ENCODE data around the gene DUT. TPM values are rescaled to one million over a fixed set of nuclear protein-coding genes. Genes with fewer than 3 reads are reported as not detected.

DUT gene
- total RNA-seq, 2 experiments from 2014 or later: 371 to 500 TPM

DNA sequence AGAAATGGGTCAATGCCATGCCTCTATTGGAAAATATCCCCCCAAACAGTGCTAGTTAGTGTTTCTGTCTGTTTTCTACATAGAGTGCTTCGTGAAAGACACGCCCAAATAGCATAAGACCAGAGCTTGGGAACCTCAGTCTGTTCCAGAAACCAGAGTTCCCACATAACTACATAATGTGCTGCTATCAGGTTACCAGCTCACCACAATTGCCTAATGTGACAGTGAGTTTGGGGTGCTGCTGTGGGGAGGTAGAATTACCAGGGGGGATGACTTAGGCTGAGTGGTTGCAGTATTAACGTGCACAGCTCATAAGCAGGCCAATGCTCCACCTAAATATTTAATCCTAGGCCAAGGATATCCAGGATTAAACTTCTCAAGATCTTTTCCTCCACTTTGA lies 39.2 kb downstream of the DUT start:
- DNase-seq (no peak), ATAC-seq (no peak)
- ChIA-PET CTCF (interaction anchor here (2.3 kb wide), 1 partner anchor 14 kb away, joined by 7 read pairs; no protein-coding TSS in a partner anchor), POLR2A (no interaction called here)
- no peaks in the 10 kb centered on the region for H3K36me3 Mint-ChIP-seq (ENCODE audit: low read depth)
- H3K4me1 Mint-ChIP-seq: no peaks in the 10 kb centered on the region
- no peak overlapping the region for H3K27ac Mint-ChIP-seq
- no peaks in the 10 kb centered on the region for H3K9me3 Mint-ChIP-seq (ENCODE audit: low read depth)
- intact Hi-C loops (cut with DNase I, micrococcal nuclease): loop anchor here in 1 of 2 experiments (10.0 kb wide), 1 partner anchor 56 kb away; no protein-coding TSS in a partner anchor
- no peak overlapping the region for H3K4me3 Mint-ChIP-seq
- peaks cover 23% of the 10 kb centered on the region for H3K27me3 Mint-ChIP-seq

- no peak for DNase-seq
- no peak for ATAC-seq
- ChIA-PET CTCF (no interaction called here), POLR2A (no interaction called here)
- Mint-ChIP-seq H3K27me3 (peaks cover 32% of the 10 kb centered on the region), H3K36me3 (ENCODE audit: low read depth) (no peaks in the 10 kb centered on the region), H3K9me3 (ENCODE audit: low read depth) (no peaks in the 10 kb centered on the region), H3K27ac (no peak overlapping the region), H3K4me3 (no peak overlapping the region), H3K4me1 (no peaks in the 10 kb centered on the region)
- intact Hi-C loops (cut with DNase I, micrococcal nuclease): loop anchor here in 1 of 2 experiments (10.0 kb wide), 1 partner anchor 57 kb away; no protein-coding TSS in a partner anchor
Observed at GRCh38 chr15:48371550-48371949, 40.3 kb downstream of the DUT start.

DNA sequence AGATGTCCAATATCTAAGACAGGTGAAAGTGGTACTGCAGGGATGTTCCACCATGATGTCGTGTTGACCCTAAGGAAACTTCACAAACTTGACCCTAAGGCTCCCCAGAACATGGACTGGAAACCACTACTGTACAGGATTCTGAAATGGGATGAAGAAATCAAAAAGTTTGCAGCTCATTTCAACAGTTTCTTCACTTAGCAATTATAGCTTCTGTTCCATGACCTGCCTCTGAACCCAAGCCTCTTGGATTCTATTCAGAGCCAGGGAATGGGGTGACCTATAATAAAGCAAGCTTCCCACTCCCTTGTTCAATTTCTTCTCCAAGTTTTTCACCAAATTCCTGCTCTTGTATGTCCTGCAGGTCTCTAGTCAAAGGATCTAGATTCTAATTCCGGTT lies 40.7 kb downstream of the DUT start:
- ChIA-PET CTCF (no interaction called here), POLR2A (no interaction called here)
- H3K4me1 Mint-ChIP-seq: no peaks in the 10 kb centered on the region
- H3K4me3 Mint-ChIP-seq: no peak overlapping the region
- no peaks in the 10 kb centered on the region for H3K9me3 Mint-ChIP-seq (ENCODE audit: low read depth)
- no peaks in the 10 kb centered on the region for H3K36me3 Mint-ChIP-seq (ENCODE audit: low read depth)
- ATAC-seq: no peak
- H3K27ac Mint-ChIP-seq: no peak overlapping the region
- no peak for DNase-seq
- H3K27me3 Mint-ChIP-seq: peaks cover 32% of the 10 kb centered on the region
- intact Hi-C loops (cut with DNase I, micrococcal nuclease): loop anchor here in 1 of 2 experiments (10.0 kb wide), 1 partner anchor 57 kb away; no protein-coding TSS in a partner anchor

DNA sequence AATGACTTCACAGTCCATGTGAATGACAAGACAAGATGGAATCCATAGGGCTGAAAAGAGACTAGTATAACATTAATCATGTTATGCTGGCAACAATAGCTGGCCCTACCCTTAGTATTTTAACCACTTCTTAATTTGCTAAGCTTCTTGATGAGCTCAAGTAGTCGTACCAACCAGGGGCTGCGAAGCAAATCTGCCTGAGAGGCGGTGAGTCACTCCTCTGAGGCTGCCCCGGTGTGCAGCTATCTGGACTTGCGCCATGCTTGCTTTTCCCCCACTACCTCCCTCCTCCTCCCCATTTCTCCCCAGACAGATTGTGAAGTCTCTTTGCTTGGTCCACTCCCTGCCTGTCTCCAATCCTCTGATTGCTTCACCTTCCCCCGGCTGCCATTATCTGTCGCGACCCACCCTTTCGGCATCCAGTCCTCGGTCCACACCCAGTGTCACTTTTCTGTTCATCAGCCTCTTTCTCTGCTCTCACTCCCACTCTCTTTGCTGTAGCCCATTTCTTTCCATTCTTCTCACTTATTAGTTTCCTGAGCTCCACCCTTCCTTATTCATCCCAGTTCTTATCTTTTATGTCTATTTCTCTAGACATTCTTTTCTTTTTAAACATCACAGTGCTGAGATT lies 42.7 kb downstream of the DUT start:
- intact Hi-C loops (cut with DNase I, micrococcal nuclease): loop anchor here in 1 of 2 experiments (10.0 kb wide), 1 partner anchor 59 kb away; no protein-coding TSS in a partner anchor
- Mint-ChIP-seq H3K27ac (no peak overlapping the region), H3K36me3 (ENCODE audit: low read depth) (no peaks in the 10 kb centered on the region), H3K9me3 (ENCODE audit: low read depth) (no peaks in the 10 kb centered on the region), H3K4me3 (no peak overlapping the region), H3K4me1 (no peaks in the 10 kb centered on the region), H3K27me3 (peaks cover 30% of the 10 kb centered on the region)
- POLR2A ChIA-PET: no interaction called here
- ATAC-seq (no peak), DNase-seq (no peak)
- CTCF ChIA-PET: interaction anchor here (0.8 kb wide), 1 partner anchor 272 kb away, joined by 3 read pairs; no protein-coding TSS in a partner anchor

GRCh38 chr15:48374472-48374871 lies 43.2 kb downstream of the DUT start:
- no peaks in the 10 kb centered on the region for H3K4me1 Mint-ChIP-seq
- CTCF ChIA-PET: interaction anchor here (0.8 kb wide), 1 partner anchor 272 kb away, joined by 3 read pairs; no protein-coding TSS in a partner anchor
- ATAC-seq (no peak), DNase-seq (no peak)
- no peak overlapping the region for H3K27ac Mint-ChIP-seq
- no peaks in the 10 kb centered on the region for H3K9me3 Mint-ChIP-seq (ENCODE audit: low read depth)
- POLR2A ChIA-PET: no interaction called here
- no peak overlapping the region for H3K4me3 Mint-ChIP-seq
- no peaks in the 10 kb centered on the region for H3K36me3 Mint-ChIP-seq (ENCODE audit: low read depth)
- intact Hi-C loops (cut with DNase I, micrococcal nuclease): loop anchor here in 1 of 2 experiments (10.0 kb wide), 1 partner anchor 60 kb away; no protein-coding TSS in a partner anchor
- peaks cover 28% of the 10 kb centered on the region for H3K27me3 Mint-ChIP-seq

DNA sequence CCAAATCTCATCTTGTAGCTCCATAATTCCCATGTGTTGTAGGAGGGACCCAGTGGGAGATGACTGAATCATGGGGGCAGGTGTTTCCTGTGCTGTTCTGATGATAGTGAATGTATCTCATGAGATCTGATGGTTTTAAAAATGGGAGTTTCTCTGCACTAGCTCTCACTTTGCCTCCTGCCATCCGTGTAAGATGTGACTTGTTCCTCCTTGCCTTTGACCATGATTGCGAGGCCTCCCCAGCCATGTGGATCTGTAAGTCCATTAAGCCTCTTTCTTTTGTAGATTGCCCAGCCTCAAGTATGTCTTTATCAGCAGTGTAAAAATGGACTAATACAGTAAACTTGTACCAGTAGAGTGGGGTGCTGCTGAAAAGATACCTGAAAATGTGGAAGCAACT lies 44.5 kb downstream of the DUT start:
- H3K36me3 Mint-ChIP-seq (ENCODE audit: low read depth): no peaks in the 10 kb centered on the region
- H3K9me3 Mint-ChIP-seq (ENCODE audit: low read depth): no peaks in the 10 kb centered on the region
- no peak overlapping the region for H3K4me3 Mint-ChIP-seq
- intact Hi-C loops (cut with DNase I, micrococcal nuclease): loop anchor here in 1 of 2 experiments (10.0 kb wide), 1 partner anchor 61 kb away; no protein-coding TSS in a partner anchor
- POLR2A ChIA-PET: no interaction called here
- no peaks in the 10 kb centered on the region for H3K4me1 Mint-ChIP-seq
- H3K27ac Mint-ChIP-seq: no peak overlapping the region
- peaks cover 28% of the 10 kb centered on the region for H3K27me3 Mint-ChIP-seq
- no peak for DNase-seq
- ATAC-seq: no peak
- CTCF ChIA-PET: interaction anchor here (0.8 kb wide), 1 partner anchor 132 kb away, joined by 3 read pairs; no protein-coding TSS in a partner anchor

- no peaks in the 10 kb centered on the region for H3K36me3 Mint-ChIP-seq (ENCODE audit: low read depth)
- H3K27ac Mint-ChIP-seq: no peak overlapping the region
- no peaks in the 10 kb centered on the region for H3K4me1 Mint-ChIP-seq
- no peak for ATAC-seq
- H3K4me3 Mint-ChIP-seq: no peak overlapping the region
- no peak for DNase-seq
- H3K27me3 Mint-ChIP-seq: peaks cover 16% of the 10 kb centered on the region
- POLR2A ChIA-PET: no interaction called here
- intact Hi-C loops (cut with DNase I, micrococcal nuclease): no loop called here
- no peaks in the 10 kb centered on the region for H3K9me3 Mint-ChIP-seq (ENCODE audit: low read depth)
- CTCF ChIA-PET: interaction anchor here (1.2 kb wide), 1 partner anchor 96 kb away, joined by 3 read pairs; no protein-coding TSS in a partner anchor
Observed at GRCh38 chr15:48380198-48380597, 49.0 kb downstream of the DUT start.

DNA sequence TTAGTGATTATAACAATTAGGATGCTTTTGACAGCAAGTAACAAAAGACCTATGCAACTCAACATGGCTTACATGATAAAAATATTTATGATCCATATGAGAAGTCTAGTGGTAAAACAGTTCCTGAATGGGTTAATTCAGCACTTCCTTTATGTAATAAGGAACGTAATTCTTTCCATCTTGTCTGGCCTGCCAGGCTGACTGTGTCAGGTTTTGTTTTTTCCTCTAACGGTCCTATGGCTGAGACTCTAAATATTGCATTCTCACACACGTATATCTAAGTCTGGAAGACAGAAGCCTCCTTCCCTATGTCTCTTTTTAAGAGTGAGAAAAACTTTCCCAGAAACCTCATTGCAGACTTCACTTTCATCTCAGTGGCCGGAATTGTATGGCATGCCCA lies 50.6 kb downstream of the DUT start:
- ATAC-seq (no peak), DNase-seq (no peak)
- no peak overlapping the region for H3K4me3 Mint-ChIP-seq
- no peaks in the 10 kb centered on the region for H3K4me1 Mint-ChIP-seq
- ChIA-PET POLR2A (no interaction called here), CTCF (interaction anchor here (0.8 kb wide), 1 partner anchor 613 kb away, joined by 4 read pairs; no protein-coding TSS in a partner anchor)
- H3K27ac Mint-ChIP-seq: no peak overlapping the region
- intact Hi-C loops (cut with DNase I, micrococcal nuclease): no loop called here
- H3K36me3 Mint-ChIP-seq (ENCODE audit: low read depth): no peaks in the 10 kb centered on the region
- H3K27me3 Mint-ChIP-seq: peaks cover 5% of the 10 kb centered on the region
- no peaks in the 10 kb centered on the region for H3K9me3 Mint-ChIP-seq (ENCODE audit: low read depth)

GRCh38 chr15:48383031-48383430 lies 51.8 kb downstream of the DUT start:
- no peak overlapping the region for H3K27ac Mint-ChIP-seq
- no peaks in the 10 kb centered on the region for H3K36me3 Mint-ChIP-seq (ENCODE audit: low read depth)
- H3K27me3 Mint-ChIP-seq: peaks cover 5% of the 10 kb centered on the region
- H3K4me1 Mint-ChIP-seq: no peaks in the 10 kb centered on the region
- ChIA-PET POLR2A (no interaction called here), CTCF (no interaction called here)
- DNase-seq (no peak), ATAC-seq (no peak)
- H3K4me3 Mint-ChIP-seq: no peak overlapping the region
- intact Hi-C loops (cut with DNase I, micrococcal nuclease): no loop called here
- H3K9me3 Mint-ChIP-seq (ENCODE audit: low read depth): no peaks in the 10 kb centered on the region

- Mint-ChIP-seq H3K36me3 (ENCODE audit: low read depth) (no peaks in the 10 kb centered on the region), H3K27ac (no peak overlapping the region), H3K4me3 (no peak overlapping the region), H3K4me1 (no peaks in the 10 kb centered on the region), H3K27me3 (peaks cover 3% of the 10 kb centered on the region), H3K9me3 (ENCODE audit: low read depth) (no peaks in the 10 kb centered on the region)
- ChIA-PET POLR2A (no interaction called here), CTCF (no interaction called here)
- DNase-seq (no peak), ATAC-seq (no peak)
- intact Hi-C loops (cut with DNase I, micrococcal nuclease): no loop called here
Observed at GRCh38 chr15:48384616-48385015, 53.4 kb downstream of the DUT start.

DNA sequence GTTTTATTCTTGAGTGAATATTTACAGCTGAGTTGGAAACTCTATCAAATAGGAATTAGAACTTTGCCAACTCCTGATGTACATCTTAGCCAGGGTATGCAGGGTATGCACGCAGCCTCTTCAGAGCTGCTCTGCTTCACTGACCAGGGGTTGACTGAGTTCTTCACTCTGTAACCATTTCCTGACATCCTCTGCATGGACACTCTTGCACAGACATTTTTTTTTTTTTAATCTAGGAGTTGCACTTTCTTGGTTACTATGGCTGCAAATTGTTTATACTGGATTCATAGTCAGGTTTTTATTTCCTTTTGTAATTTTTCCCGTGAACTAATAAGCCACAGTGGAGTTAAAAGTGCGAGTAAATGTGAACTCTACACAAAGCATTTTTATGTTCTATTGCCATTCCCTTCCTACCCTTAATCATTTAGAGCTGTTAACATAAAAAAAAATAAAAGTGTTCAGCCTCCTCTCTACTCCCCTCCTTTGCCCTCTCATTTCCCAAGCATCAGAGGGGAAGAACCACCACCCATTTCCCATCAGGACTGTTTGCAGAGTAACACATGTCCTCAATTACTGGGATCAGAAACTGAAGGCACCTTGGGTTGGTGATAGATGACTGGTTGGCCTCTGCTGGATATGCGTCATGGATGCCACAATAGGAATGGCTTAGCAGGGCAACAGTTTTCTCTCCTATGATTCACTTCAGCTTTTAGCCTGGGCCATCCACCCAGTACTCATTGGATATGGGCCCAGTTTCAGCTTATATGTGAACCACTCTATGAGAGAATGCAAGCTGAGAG lies 54.0 kb downstream of the DUT start:
- no peaks in the 10 kb centered on the region for H3K4me1 Mint-ChIP-seq

More for the DNA sequence above, 54.0 kb downstream of the DUT start:
- ChIA-PET POLR2A (no interaction called here), CTCF (interaction anchor here (0.7 kb wide), 1 partner anchor 243 kb away, joined by 3 read pairs; no protein-coding TSS in a partner anchor)
- ATAC-seq: no peak
- H3K36me3 Mint-ChIP-seq (ENCODE audit: low read depth): no peaks in the 10 kb centered on the region
- no peak overlapping the region for H3K4me3 Mint-ChIP-seq
- no peaks in the 10 kb centered on the region for H3K9me3 Mint-ChIP-seq (ENCODE audit: low read depth)
- intact Hi-C loops (cut with DNase I, micrococcal nuclease): no loop called here
- peaks cover 3% of the 10 kb centered on the region for H3K27me3 Mint-ChIP-seq
- H3K27ac Mint-ChIP-seq: no peak overlapping the region
- DNase-seq: no peak

Measured in activated CD4-positive, alpha-beta T cell treated with anti-CD3 and anti-CD28 coated beads for 36 hours (primary cell).